GM12878 (cell line): ENCODE measurements around the gene TLR10. TPM values are rescaled to one million over a fixed set of nuclear protein-coding genes. Genes with fewer than 3 reads are reported as not detected.

Experiments
- ATAC-seq: fragments of 200-7000 bp; cut with Tn5 transposase; 3 replicates; pipeline ENCODE4 v1.9.1; 2020; ENCODE audit warnings: mild to moderate bottlenecking, moderate library complexity
- BruUV-seq: library from RNA; stranded (reverse); fragments of 400-500 nt; replicated peaks from 2 replicates; lab custom pipeline; 2021; lab: Mats Ljungman, UMichigan
- CTCF ChIA-PET: fragments of 300-600 bp; sonication (Branson Sonifier 250); formaldehyde crosslinking; extraction: SDS; loops from one replicate; lab custom pipeline; 2021; ENCODE audit warnings: inconsistent platforms; lab: Yijun Ruan, JAX
- POLR2A ChIA-PET: fragments of 350-600 bp; formaldehyde crosslinking; extraction: SDS; loops from one replicate; lab custom pipeline; 2021; ENCODE audit warnings: inconsistent platforms; lab: Charles Lee
- RAD21 ChIA-PET: fragments of 300-600 bp; sonication (Branson Sonifier 250); formaldehyde crosslinking; loops from one replicate; lab custom pipeline; 2023; ENCODE audit warnings: antibody characterized with exemption; ENCODE audit not compliant: unreplicated experiment; lab: Charles Lee
- SMC1A ChIA-PET: fragments of 300-600 bp; sonication (Branson Sonifier 250); formaldehyde crosslinking; loops from one replicate; lab custom pipeline; 2023; ENCODE audit not compliant: unreplicated experiment, uncharacterized antibody; lab: Charles Lee
- DNase-seq: peaks from one replicate; pipeline ENCODE4 v3.0.0-alpha.2; 2011; ENCODE audit warnings: low read depth, low spot score
- FAIRE-seq: peaks from 3 replicates; lab custom pipeline; 2011; peaks lifted over from hg19 to GRCh38; lab: Jason Lieb, UNC
- H2AFZ ChIP-seq: 2 replicates; pipeline ENCODE4 v1.6.0; 2011; ENCODE audit warnings: low read depth, low read length, control low read depth; ENCODE audit not compliant: control insufficient read depth
- H3K27ac ChIP-seq: 2 replicates; pipeline ENCODE4 v1.5.1; 2011; ENCODE audit warnings: control low read depth; ENCODE audit not compliant: control insufficient read depth, insufficient read depth
- H3K27me3 ChIP-seq, 2 experiments: replicated peaks in 1 of 2; 2 replicates each; pipeline versions ENCODE4 v1.6.0 to v1.6.1; 2011; ENCODE audit warnings: low read length in 1 of 2; ENCODE audit not compliant: control insufficient read depth in 2 of 2, insufficient read depth in 2 of 2
- H3K36me3 ChIP-seq, 2 experiments: 2 replicates each; pipeline ENCODE4 v1.5.1; 2011; ENCODE audit warnings: low read length in 1 of 2; ENCODE audit not compliant: control insufficient read depth in 2 of 2, insufficient read depth in 2 of 2
- H3K4me1 ChIP-seq: 2 replicates; pipeline ENCODE4 v1.6.1; 2011; ENCODE audit warnings: mild to moderate bottlenecking, low read length, moderate library complexity, mixed read lengths; ENCODE audit not compliant: control insufficient read depth, insufficient read depth
- H3K4me2 ChIP-seq: 2 replicates; pipeline ENCODE4 v1.6.0; 2011; ENCODE audit warnings: control low read depth; ENCODE audit not compliant: control insufficient read depth, insufficient read depth
- H3K4me3 ChIP-seq: fragments of 200-600 bp; sonication (generic); 2 replicates; pipeline ENCODE4 v1.5.1; 2016
- H3K79me2 ChIP-seq: 2 replicates; pipeline ENCODE4 v1.6.0; 2011; ENCODE audit warnings: low read length; ENCODE audit not compliant: control insufficient read depth, insufficient read depth
- H3K9ac ChIP-seq: 2 replicates; pipeline ENCODE4 v1.8.0; 2011; ENCODE audit warnings: low read length, control low read depth, mixed read lengths; ENCODE audit not compliant: control insufficient read depth, insufficient read depth
- H3K9me3 ChIP-seq: replicated peaks from 3 replicates; pipeline ENCODE4 v1.5.1; 2011; ENCODE audit warnings: mild to moderate bottlenecking, low read length; ENCODE audit not compliant: control insufficient read depth, insufficient read depth
- H4K20me1 ChIP-seq: 2 replicates; pipeline ENCODE4 v1.6.0; 2011; ENCODE audit not compliant: control insufficient read depth, insufficient read depth
- BMI1 ChIP-seq: fragments of 450-650 bp; IDR thresholded peaks from 2 replicates; pipeline ENCODE4 v1.6.1; 2016; ENCODE audit warnings: mild to moderate bottlenecking, moderate library complexity, borderline replicate concordance
- CEBPB ChIP-seq, 2 experiments: fragments of 150-350 bp in 1 of 2; IDR thresholded peaks; 2 replicates each; pipeline ENCODE4 v1.6.1; 2012 to 2014; ENCODE audit warnings: low read depth in 2 of 2, low read length in 2 of 2, borderline replicate concordance in 1 of 2, inconsistent platforms in 1 of 2
- CHD4 ChIP-seq: fragments of 200-600 bp; sonication (generic); IDR thresholded peaks from 2 replicates; pipeline ENCODE4 v1.6.1; 2016; ENCODE audit warnings: mild to moderate bottlenecking
- FOS ChIP-seq: IDR thresholded peaks from 3 replicates; pipeline ENCODE4 v1.6.1; 2011; ENCODE audit warnings: borderline replicate concordance; ENCODE audit not compliant: insufficient read length; ENCODE audit errors: extremely low read depth
- GABPA ChIP-seq: IDR thresholded peaks from 2 replicates; pipeline ENCODE4 v1.6.1; 2014; ENCODE audit warnings: antibody characterized with exemption, low read depth, mild to moderate bottlenecking, inconsistent platforms
- GATAD2B ChIP-seq: fragments of 450-650 bp; conservative IDR thresholded peaks from 2 replicates; pipeline ENCODE4 v1.6.1; 2017; ENCODE audit warnings: low read depth, mild to moderate bottlenecking, moderate library complexity
- HSF1 ChIP-seq: fragments of 150-350 bp; IDR thresholded peaks from 2 replicates; pipeline ENCODE4 v1.6.1; 2014; ENCODE audit warnings: mild to moderate bottlenecking, low read depth, low read length
- IKZF1 ChIP-seq: fragments of 450-650 bp; conservative IDR thresholded peaks from 2 replicates; pipeline ENCODE4 v1.6.1; 2017; ENCODE audit warnings: antibody characterized with exemption, mild to moderate bottlenecking
- IKZF2 ChIP-seq, 2 experiments: fragments of 450-650 bp; IDR thresholded peaks; 2 replicates each; pipeline ENCODE4 v1.6.1; 2017; ENCODE audit warnings: mild to moderate bottlenecking in 2 of 2, moderate library complexity in 2 of 2
- JUND ChIP-seq: IDR thresholded peaks from 2 replicates; pipeline ENCODE4 v1.6.1; 2012; ENCODE audit warnings: low read depth, mild to moderate bottlenecking, low read length, improper control_type of control experiment, moderate library complexity
- PAX8 ChIP-seq: fragments of 450-650 bp; IDR thresholded peaks from 2 replicates; pipeline ENCODE4 v1.6.1; 2017; ENCODE audit warnings: mild to moderate bottlenecking, moderate library complexity
- RELA ChIP-seq: fragments of 450-650 bp; IDR thresholded peaks from 2 replicates; pipeline ENCODE4 v1.8.0; 2014; ENCODE audit warnings: borderline replicate concordance; ENCODE audit not compliant: partially characterized antibody
- SIX5 ChIP-seq: IDR thresholded peaks from 2 replicates; pipeline ENCODE4 v1.6.1; 2011; ENCODE audit warnings: mild to moderate bottlenecking, low read depth, low read length, moderate library complexity; ENCODE audit not compliant: severe bottlenecking
- SMC3 ChIP-seq: IDR thresholded peaks from 2 replicates; pipeline ENCODE4 v1.6.1; 2011; ENCODE audit warnings: low read length, improper control_type of control experiment, borderline replicate concordance
- SREBF1 ChIP-seq: IDR thresholded peaks from 2 replicates; pipeline ENCODE4 v1.6.1; 2012; ENCODE audit warnings: mild to moderate bottlenecking, low read length
- TCF7 ChIP-seq: IDR thresholded peaks from 2 replicates; pipeline ENCODE4 v1.6.1; 2014; ENCODE audit warnings: antibody characterized with exemption, borderline replicate concordance
- ZNF207 ChIP-seq: fragments of 450-650 bp; IDR thresholded peaks from 2 replicates; pipeline ENCODE4 v1.6.1; 2014; ENCODE audit warnings: antibody characterized with exemption, mild to moderate bottlenecking, borderline replicate concordance
- ZSCAN29 ChIP-seq: fragments of 450-650 bp; IDR thresholded peaks from 2 replicates; pipeline ENCODE4 v1.6.1; 2017; ENCODE audit warnings: mild to moderate bottlenecking, moderate library complexity
- WGBS: methylation state at CpG from one replicate; pipeline ENCODE4 v1.1.6; 2016; ENCODE audit warnings: low lambda C conversion rate; ENCODE audit not compliant: insufficient replicate concordance, insufficient coverage; ENCODE audit errors: missing lambda C conversion rate; 5-methylcytosine and 5-hydroxymethylcytosine counted together
- in situ Hi-C: fragments of 300-500 bp; cut with MboI; formaldehyde crosslinking; loops from 9 replicates; pipeline ENCODE4 v1.14.3; 2018; ENCODE audit warnings: mixed read lengths
- intact Hi-C: fragments of 100-400 bp; cut with micrococcal nuclease; formaldehyde crosslinking; loops from one replicate; pipeline ENCODE4 v1.14.2; 2022; ENCODE audit not compliant: unreplicated experiment
- polyA plus RNA-seq, 11 experiments: library from polyadenylated mRNA; depleted of rRNA in 4 of 11; unstranded in 6 of 11; stranded (reverse) in 5 of 11; fragments of >200 nt; fragmentation: Nextera tagmentation in 4 of 11; fragmentation: Illumina TruSeq in 1 of 11; extraction: Ambion mirVana in 4 of 11; extraction: Trizol in 1 of 11; gene quantifications; 1 replicate in 1 of 11; 2 replicates in 10 of 11; pipeline versions ENCODE4 v1.2.1 to v1.2.3, GENCODE V29; 2011 to 2016; ENCODE audit warnings: inconsistent platforms in 2 of 11, missing spikeins in 2 of 11, low read depth in 1 of 11
- total RNA-seq, 4 experiments: library from RNA; depleted of rRNA in 3 of 4; stranded (reverse); fragments of >200 nt in 3 of 4; fragmentation: Illumina TruSeq in 1 of 4; extraction: Trizol in 1 of 4; gene quantifications; 2 replicates each; pipeline versions ENCODE4 v1.2.1 to v1.2.3, GENCODE V29; 2013 to 2021

Gene TLR10
- total and polyA plus RNA-seq, 10 of the 15 experiments (the other 5 are each of a cell fraction or from before 2014, with no cell fraction given) = 31.5 to 149 (median 64.9) TPM

- TF ChIP-seq RELA (no peak), IKZF1 (no peak), FOS (no peak), GABPA (no peak)
Measured at GRCh38 chr4:38734911-38735310, 47.9 kb downstream of the TLR10 start (continued).

GRCh38 chr4:38734446-38734845 lies 48.3 kb downstream of the TLR10 start:
- no TSS peak for BruUV-seq
- H3K9ac ChIP-seq = no peak overlapping the region
- peaks cover 6% of the 10 kb centered on the region; the same call in 2 of the 3 replicates for H3K9me3 ChIP-seq
- H3K4me1 ChIP-seq = peaks cover 16% of the 10 kb centered on the region
- no peak overlapping the region for H3K27ac ChIP-seq
- DNase-seq = no peak
- intact Hi-C loops (loop anchor here (5.0 kb wide), 2 partner anchors 232 to 657 kb away; no protein-coding TSS in a partner anchor), in situ Hi-C loops (loop anchor here (5.0 kb wide), 2 partner anchors 552 to 662 kb away; no protein-coding TSS in a partner anchor)
- RAD21 ChIA-PET = interaction anchor here (1.0 to 1.4 kb wide), 3 partner anchors 48 to 555 kb away, joined by 3 to 4 read pairs (median 4); no protein-coding TSS in a partner anchor
- FAIRE-seq = no peak
- SMC1A ChIA-PET = interaction anchor here (1.0 to 2.6 kb wide), 4 partner anchors 8 to 48 kb away, joined by 4 to 11 read pairs (median 4); partner anchors contain the start of gene TLR10
- no peaks in the 10 kb centered on the region for H4K20me1 ChIP-seq
- H3K4me2 ChIP-seq = no peak overlapping the region
- no peak for ATAC-seq
- no peaks in the 10 kb centered on the region for H3K79me2 ChIP-seq
- no peaks in the 10 kb centered on the region; a peak in 1 of 4 replicates for H3K27me3 ChIP-seq
- POLR2A ChIA-PET = no interaction called here
- no peak for TF ChIP-seq HSF1
- no peak for TF ChIP-seq SREBF1
- no peak for TF ChIP-seq ZNF207
- TF ChIP-seq ZSCAN29 = no peak
- TF ChIP-seq SIX5 = no peak
- no peak for TF ChIP-seq JUND
- TF ChIP-seq TCF7 = no peak
- no peak for TF ChIP-seq IKZF2 (IDR thresholded peaks at IDR 0.05)
- no peak for TF ChIP-seq IKZF1
- no peak for TF ChIP-seq SMC3
- no peak for TF ChIP-seq GATAD2B
- no peak for TF ChIP-seq PAX8
- TF ChIP-seq CEBPB (IDR thresholded peaks at IDR 0.05; ENCODE audit: borderline replicate concordance in 1 of 2, low read depth in 2 of 2, low read length in 2 of 2) = no peak
- no peak for TF ChIP-seq CHD4
- TF ChIP-seq BMI1 = no peak
- H3K4me3 ChIP-seq = no peak overlapping the region
- CTCF ChIA-PET = interaction anchor here (1.0 to 2.6 kb wide), 7 partner anchors 25 to 665 kb away, joined by 3 to 9 read pairs (median 4); no protein-coding TSS in a partner anchor
- H3K36me3 ChIP-seq = no peaks in the 10 kb centered on the region
- no peak overlapping the region for H2AFZ ChIP-seq
- 55% methylated on average over 5 of the region's 5 CpGs for WGBS
